ENCODE data around the gene STARD13. TPM values are rescaled to one million over a fixed set of nuclear protein-coding genes. Genes with fewer than 3 reads are reported as not detected.

The STARD13 gene
- total RNA-seq, 1 donor from 2014 or later: 61.0 TPM

DNA sequence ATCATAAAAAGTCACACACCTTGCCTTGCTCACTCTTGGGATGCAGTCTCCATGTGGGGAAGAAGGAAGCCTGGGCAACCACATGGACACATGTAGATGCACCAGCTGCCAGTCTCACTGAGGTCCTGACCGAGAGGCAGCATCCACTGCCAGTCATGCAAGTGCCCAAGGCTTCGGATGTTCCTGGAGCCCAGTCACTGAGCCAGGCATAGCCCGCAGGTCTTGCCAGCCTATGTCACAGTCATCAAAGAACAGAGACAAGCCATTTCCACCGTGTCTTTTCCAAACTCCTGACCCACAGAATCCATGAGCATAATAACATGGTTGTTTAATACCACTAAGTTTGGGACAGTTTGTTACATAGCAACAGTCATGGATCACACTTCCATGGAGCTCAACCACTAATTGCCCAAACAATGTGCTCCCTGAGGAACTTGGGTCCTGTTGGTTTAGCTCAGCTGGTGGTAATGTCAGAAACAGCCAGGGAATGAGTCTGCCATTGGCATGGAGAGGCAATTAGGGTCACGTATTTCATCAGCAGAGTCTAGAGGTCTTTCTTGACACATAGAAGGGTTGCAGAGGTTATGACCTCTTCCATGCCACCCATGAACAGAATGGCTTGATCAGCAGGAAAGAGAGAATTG is 21.5 kb downstream of the STARD13 start:
- intact Hi-C loops (cut with DNase I): no loop called here
- TF ChIP-seq, protein P1, sequence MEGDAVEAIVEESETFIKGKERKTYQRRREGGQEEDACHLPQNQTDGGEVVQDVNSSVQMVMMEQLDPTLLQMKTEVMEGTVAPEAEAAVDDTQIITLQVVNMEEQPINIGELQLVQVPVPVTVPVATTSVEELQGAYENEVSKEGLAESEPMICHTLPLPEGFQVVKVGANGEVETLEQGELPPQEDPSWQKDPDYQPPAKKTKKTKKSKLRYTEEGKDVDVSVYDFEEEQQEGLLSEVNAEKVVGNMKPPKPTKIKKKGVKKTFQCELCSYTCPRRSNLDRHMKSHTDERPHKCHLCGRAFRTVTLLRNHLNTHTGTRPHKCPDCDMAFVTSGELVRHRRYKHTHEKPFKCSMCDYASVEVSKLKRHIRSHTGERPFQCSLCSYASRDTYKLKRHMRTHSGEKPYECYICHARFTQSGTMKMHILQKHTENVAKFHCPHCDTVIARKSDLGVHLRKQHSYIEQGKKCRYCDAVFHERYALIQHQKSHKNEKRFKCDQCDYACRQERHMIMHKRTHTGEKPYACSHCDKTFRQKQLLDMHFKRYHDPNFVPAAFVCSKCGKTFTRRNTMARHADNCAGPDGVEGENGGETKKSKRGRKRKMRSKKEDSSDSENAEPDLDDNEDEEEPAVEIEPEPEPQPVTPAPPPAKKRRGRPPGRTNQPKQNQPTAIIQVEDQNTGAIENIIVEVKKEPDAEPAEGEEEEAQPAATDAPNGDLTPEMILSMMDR (IDR thresholded peaks at IDR 0.05): no peak
- H3K4me3 ChIP-seq: no peak overlapping the region
- H3K27me3 ChIP-seq (ENCODE audit: low read depth): no peaks in the 10 kb centered on the region
- DNase-seq (no peak), ATAC-seq (no peak)
- no peaks in the 10 kb centered on the region for H3K36me3 ChIP-seq
- H3K4me1 ChIP-seq: peaks cover 84% of the 10 kb centered on the region
- H3K9me3 ChIP-seq: no peaks in the 10 kb centered on the region
- H3K27ac ChIP-seq: peak overlapping the region; percentile 1

- H3K4me1 ChIP-seq: peaks cover 84% of the 10 kb centered on the region
Observed at GRCh38 chr13:33263484-33263883, 22.1 kb downstream of the STARD13 start.

GRCh38 chr13:33262997-33263396 is 22.6 kb downstream of the STARD13 start:
- no peak overlapping the region for H3K4me3 ChIP-seq
- H3K4me1 ChIP-seq: peaks cover 84% of the 10 kb centered on the region
- H3K9me3 ChIP-seq: no peaks in the 10 kb centered on the region
- ATAC-seq (peak in 1 of 2 donors; percentile 47), DNase-seq (no peak)
- intact Hi-C loops (cut with DNase I): no loop called here
- no peaks in the 10 kb centered on the region for H3K36me3 ChIP-seq
- peak overlapping the region; percentile 44 for H3K27ac ChIP-seq
- TF ChIP-seq, protein P1 (IDR thresholded peaks at IDR 0.05): no peak
- H3K27me3 ChIP-seq (ENCODE audit: low read depth): no peaks in the 10 kb centered on the region

More at GRCh38 chr13:33263484-33263883, 22.1 kb downstream of the STARD13 start:
- Histone ChIP-seq H3K4me3 (no peak overlapping the region), H3K27ac (peak overlapping the region; percentile 44), H3K9me3 (no peaks in the 10 kb centered on the region), H3K27me3 (ENCODE audit: low read depth) (no peaks in the 10 kb centered on the region), H3K36me3 (no peaks in the 10 kb centered on the region)
- TF ChIP-seq, protein P1 (IDR thresholded peaks at IDR 0.05): no peak
- intact Hi-C loops (cut with DNase I): no loop called here
- DNase-seq: no peak
- no peak for ATAC-seq

DNA sequence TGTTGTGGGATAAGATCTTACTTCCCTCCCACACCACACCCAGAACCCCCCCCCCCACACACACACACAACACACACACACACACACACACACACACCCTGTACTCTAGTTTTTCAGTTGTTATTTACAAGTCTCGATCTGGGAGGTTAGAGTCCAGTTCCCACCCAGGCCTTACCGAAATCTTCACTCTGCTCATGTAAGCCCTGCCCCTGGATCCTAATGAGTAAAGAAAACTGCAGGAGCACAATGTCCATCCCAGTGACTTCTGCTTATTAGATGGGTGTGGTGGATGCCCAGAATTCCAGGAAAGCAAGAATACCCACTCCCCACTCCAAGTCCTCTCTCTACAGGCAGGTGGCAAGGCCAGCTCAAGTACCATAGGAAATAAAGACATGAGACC is 23.0 kb downstream of the STARD13 start:
- Histone ChIP-seq H3K36me3 (no peaks in the 10 kb centered on the region), H3K27ac (peak overlapping the region; percentile 44), H3K4me1 (peaks cover 84% of the 10 kb centered on the region), H3K9me3 (no peaks in the 10 kb centered on the region), H3K4me3 (no peak overlapping the region), H3K27me3 (ENCODE audit: low read depth) (no peaks in the 10 kb centered on the region)
- DNase-seq (no peak), ATAC-seq (peak in 1 of 2 donors; percentile 3)
- intact Hi-C loops (cut with DNase I): no loop called here
- TF ChIP-seq, protein P1 (IDR thresholded peaks at IDR 0.05): no peak

- H3K9me3 ChIP-seq: no peaks in the 10 kb centered on the region
- H3K27me3 ChIP-seq (ENCODE audit: low read depth): no peaks in the 10 kb centered on the region
- H3K27ac ChIP-seq: peak overlapping the region; percentile 12
- intact Hi-C loops (cut with DNase I): no loop called here
- peaks cover 85% of the 10 kb centered on the region for H3K4me1 ChIP-seq
- DNase-seq (no peak), ATAC-seq (no peak)
- no peaks in the 10 kb centered on the region for H3K36me3 ChIP-seq
- TF ChIP-seq, protein P1 (IDR thresholded peaks at IDR 0.05): no peak
- H3K4me3 ChIP-seq: no peak overlapping the region
Observed at GRCh38 chr13:33262062-33262487, 23.5 kb downstream of the STARD13 start.

All from lower lobe of right lung (tissue), 2 donors.